HL-60/S4 treated with phorbol 12-myristate 13-acetate at 8.2 ng/mL for 4 days and 3 days (cell line): ENCODE data around the gene NSMCE4A.
"Not testable (repeated sequence)": the region's sequence is repeated elsewhere in the genome, so short reads cannot be mapped to it uniquely, and the experiment has no call there.

Experiments
- in situ Hi-C: fragments of 300-500 bp; cut with MboI; formaldehyde crosslinking; loops from 2 replicates; pipeline ENCODE4 v1.15.0; 2022; ENCODE audit warnings: low sequenced_read_pairs

The NSMCE4A gene

GRCh38 chr10:121974535-121975294, at the start of gene NSMCE4A:
Gene NSMCE4A, minus strand, starts transcription at chr10:121975217. Its CDS starts 52 bp downstream, at chr10:121975165.
- in situ Hi-C loops = no loop called here

- in situ Hi-C loops = not testable (repeated sequence)
Measured at GRCh38 chr10:122023257-122023656, 48.2 kb upstream of the NSMCE4A start.

- in situ Hi-C loops = no loop called here
Measured at GRCh38 chr10:122022276-122022675, 47.3 kb upstream of the NSMCE4A start.

GRCh38 chr10:122021828-122022227, 46.8 kb upstream of the NSMCE4A start:
- in situ Hi-C loops = no loop called here

- in situ Hi-C loops = no loop called here
Measured at GRCh38 chr10:122021379-122021778, 46.4 kb upstream of the NSMCE4A start.

GRCh38 chr10:122020226-122020625, 45.2 kb upstream of the NSMCE4A start:
- in situ Hi-C loops = no loop called here

- in situ Hi-C loops = no loop called here
Measured at GRCh38 chr10:122019414-122019975, 44.5 kb upstream of the NSMCE4A start.

GRCh38 chr10:122018951-122019413, 44.0 kb upstream of the NSMCE4A start:
- in situ Hi-C loops = no loop called here

GRCh38 chr10:122018491-122018890, 43.5 kb upstream of the NSMCE4A start:
- in situ Hi-C loops = no loop called here

GRCh38 chr10:122017926-122018325, 42.9 kb upstream of the NSMCE4A start:
- in situ Hi-C loops = not testable (repeated sequence)

- in situ Hi-C loops = no loop called here
Measured at GRCh38 chr10:122014652-122015248, 39.7 kb upstream of the NSMCE4A start.

GRCh38 chr10:122013311-122013780, 38.3 kb upstream of the NSMCE4A start:
- in situ Hi-C loops = no loop called here

GRCh38 chr10:122012731-122013130, 37.7 kb upstream of the NSMCE4A start:
- in situ Hi-C loops = no loop called here

GRCh38 chr10:122010405-122011050, 35.5 kb upstream of the NSMCE4A start:
- in situ Hi-C loops = no loop called here

- in situ Hi-C loops = no loop called here
Measured at GRCh38 chr10:122007415-122007814, 32.4 kb upstream of the NSMCE4A start.

- in situ Hi-C loops = no loop called here
Measured at GRCh38 chr10:122001698-122002097, 26.7 kb upstream of the NSMCE4A start.

GRCh38 chr10:121999301-121999700, 24.3 kb upstream of the NSMCE4A start:
- in situ Hi-C loops = no loop called here

GRCh38 chr10:121998462-121998861, 23.4 kb upstream of the NSMCE4A start:
- in situ Hi-C loops = no loop called here

GRCh38 chr10:121994429-121994941, 19.5 kb upstream of the NSMCE4A start:
- in situ Hi-C loops = no loop called here

GRCh38 chr10:121991727-121992126, 16.7 kb upstream of the NSMCE4A start:
- in situ Hi-C loops = not testable (repeated sequence)

- in situ Hi-C loops = no loop called here
Measured at GRCh38 chr10:121990015-121990677, 15.1 kb upstream of the NSMCE4A start.
